Peyer's patch (tissue), 4 donors: Measurements from ENCODE around the gene USP53.

Experiments
- CTCF ChIP-seq, 6 experiments: fragments of 450-650 bp in 4 of 6; fragments of 200-600 bp in 2 of 6; sonication (generic) in 1 of 6; IDR thresholded peaks; one replicate each; pipeline ENCODE4 v1.5.1; 2017 to 2019; ENCODE audit warnings: antibody characterized with exemption in 6 of 6, mild to moderate bottlenecking in 3 of 6, moderate library complexity in 1 of 6
- POLR2A ChIP-seq, 2 donors: fragments of 450-650 bp; IDR thresholded peaks; one replicate each; pipeline ENCODE4 v1.5.1; 2017; ENCODE audit warnings: antibody characterized with exemption in 2 of 2, mild to moderate bottlenecking in 2 of 2, moderate library complexity in 2 of 2

- TF ChIP-seq CTCF (IDR thresholded peaks at IDR 0.05) = no peak
- TF ChIP-seq POLR2A (IDR thresholded peaks at IDR 0.05) = no peak
Observed at GRCh38 chr4:119218093-119218492, 5.6 kb downstream of the USP53 start.
